Mucosa of stomach (tissue), 1 donor: ENCODE measurements around the gene FAM174C.
"Not testable (repeated sequence)": the region's sequence is repeated elsewhere in the genome, so short reads cannot be mapped to it uniquely, and the experiment has no call there.

ENCODE experiments used
- H3K27me3 ChIP-seq: one replicate; pipeline ENCODE4 v1.7.0; 2013; ENCODE audit warnings: mild to moderate bottlenecking, low read length; ENCODE audit not compliant: control insufficient read depth, insufficient read depth
- H3K36me3 ChIP-seq: one replicate; pipeline ENCODE4 v1.7.0; 2013; ENCODE audit warnings: low read length; ENCODE audit not compliant: control insufficient read depth, insufficient read depth
- H3K4me1 ChIP-seq: one replicate; pipeline ENCODE4 v1.7.0; 2013; ENCODE audit warnings: mild to moderate bottlenecking, low read length; ENCODE audit not compliant: control insufficient read depth, insufficient read depth
- H3K4me3 ChIP-seq: one replicate; pipeline ENCODE4 v1.7.0; 2013; ENCODE audit warnings: low read length
- H3K9ac ChIP-seq: one replicate; pipeline ENCODE4 v1.7.0; 2013; ENCODE audit warnings: mild to moderate bottlenecking, low read length, moderate library complexity
- H3K9me3 ChIP-seq: one replicate; pipeline ENCODE4 v1.7.0; 2013; ENCODE audit warnings: mild to moderate bottlenecking, low read length, moderate library complexity; ENCODE audit not compliant: control insufficient read depth
- donor health status: Pancreatic carcinoma.

FAM174C gene

GRCh38 chr19:1239796-1240737, 35.3 kb upstream of the FAM174C start:
- Histone ChIP-seq H3K4me3 (no peak overlapping the region), H3K36me3 (peaks cover 7% of the 10 kb centered on the region), H3K27me3 (peaks cover 28% of the 10 kb centered on the region), H3K9ac (no peak overlapping the region), H3K9me3 (no peaks in the 10 kb centered on the region), H3K4me1 (peaks cover 51% of the 10 kb centered on the region)

DNA sequence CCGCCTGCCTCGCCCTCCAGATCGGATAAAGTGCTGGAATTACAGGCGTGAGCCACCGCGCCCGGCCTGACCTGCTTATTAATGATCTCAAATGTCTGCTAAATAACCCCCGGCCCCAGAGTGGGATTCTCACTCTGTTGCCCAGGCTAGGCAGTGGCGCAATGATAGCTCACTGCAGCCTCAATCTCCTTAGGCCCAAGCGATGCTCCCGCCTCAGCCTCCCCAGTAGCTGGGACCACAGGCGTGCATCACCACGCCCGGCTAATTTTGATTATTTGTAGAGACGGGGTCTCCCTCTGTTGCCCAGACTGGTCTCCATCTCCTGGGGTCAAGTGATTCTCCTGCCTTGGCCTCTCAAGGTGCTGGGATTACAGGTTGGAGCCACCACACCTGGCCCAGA, 34.4 kb upstream of the FAM174C start:
- H3K9ac ChIP-seq = peak overlapping the region; percentile 77
- no peak overlapping the region for H3K4me3 ChIP-seq

DNA sequence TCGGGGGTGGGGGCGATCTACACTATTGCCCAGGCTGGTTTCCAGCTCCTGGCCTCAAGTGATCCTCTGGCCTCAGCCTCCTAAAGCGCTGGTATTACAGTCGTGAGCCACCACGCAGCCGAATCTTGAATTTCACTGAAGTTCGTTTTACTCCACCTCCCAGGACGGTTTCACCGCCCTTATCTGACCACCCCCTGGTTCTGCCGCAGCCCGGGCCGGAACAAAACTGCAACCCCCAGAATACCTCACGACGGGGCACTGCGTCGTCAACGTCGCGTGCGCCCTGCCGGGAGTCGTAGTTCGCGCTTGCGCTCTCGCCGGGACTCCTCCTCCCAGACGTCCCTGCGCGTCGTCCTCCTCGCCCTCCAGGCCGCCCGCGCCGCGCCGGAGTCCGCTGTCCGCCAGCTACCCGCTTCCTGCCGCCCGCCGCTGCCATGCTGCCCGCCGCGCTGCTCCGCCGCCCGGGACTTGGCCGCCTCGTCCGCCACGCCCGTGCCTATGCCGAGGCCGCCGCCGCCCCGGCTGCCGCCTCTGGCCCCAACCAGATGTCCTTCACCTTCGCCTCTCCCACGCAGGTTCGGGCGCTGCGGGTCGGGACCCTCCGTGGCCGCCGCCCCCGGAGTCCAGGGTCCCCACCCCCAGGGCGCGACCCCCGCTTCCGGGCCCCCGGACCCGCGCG, 33.8 kb upstream of the FAM174C start, which contains the start of gene ATP5F1D:
Gene ATP5F1D (plus strand): TSS at position 335 of the 679 bp plus-strand sequence. CDS start 100 bp downstream, at position 435.
- no peaks in the 10 kb centered on the region for H3K9me3 ChIP-seq
- H3K9ac ChIP-seq = peak within 1 kb of the TSS; percentile 77
- H3K4me1 ChIP-seq = peaks cover 65% of the 10 kb centered on the region
- H3K27me3 ChIP-seq = peaks cover 17% of the 10 kb centered on the region
- peak within 1 kb of the TSS; percentile 32 for H3K4me3 ChIP-seq
- H3K36me3 ChIP-seq = peaks cover 7% of the 10 kb centered on the region

More for the DNA sequence above, 34.4 kb upstream of the FAM174C start:
- Histone ChIP-seq H3K27me3 (peaks cover 23% of the 10 kb centered on the region), H3K4me1 (peaks cover 59% of the 10 kb centered on the region), H3K9me3 (no peaks in the 10 kb centered on the region), H3K36me3 (peaks cover 7% of the 10 kb centered on the region)

- Histone ChIP-seq H3K9me3 (no peaks in the 10 kb centered on the region), H3K27me3 (peaks cover 1% of the 10 kb centered on the region), H3K4me3 (peak overlapping the region; percentile 25), H3K4me1 (peaks cover 68% of the 10 kb centered on the region), H3K36me3 (peaks cover 7% of the 10 kb centered on the region), H3K9ac (peak overlapping the region; percentile 70)
Observed at GRCh38 chr19:1243768-1244692, 31.3 kb upstream of the FAM174C start.

GRCh38 chr19:1244693-1245451, 30.5 kb upstream of the FAM174C start:
- Histone ChIP-seq H3K4me3 (peak overlapping the region; percentile 25), H3K36me3 (peaks cover 7% of the 10 kb centered on the region), H3K4me1 (peaks cover 66% of the 10 kb centered on the region), H3K9ac (peak overlapping the region; percentile 70), H3K27me3 (no peaks in the 10 kb centered on the region), H3K9me3 (no peaks in the 10 kb centered on the region)

GRCh38 chr19:1245494-1246264, 29.7 kb upstream of the FAM174C start:
- Histone ChIP-seq H3K9ac (peak overlapping the region; percentile 70), H3K36me3 (peaks cover 7% of the 10 kb centered on the region), H3K4me3 (peak overlapping the region; percentile 25), H3K9me3 (no peaks in the 10 kb centered on the region), H3K4me1 (peaks cover 62% of the 10 kb centered on the region), H3K27me3 (no peaks in the 10 kb centered on the region)

DNA sequence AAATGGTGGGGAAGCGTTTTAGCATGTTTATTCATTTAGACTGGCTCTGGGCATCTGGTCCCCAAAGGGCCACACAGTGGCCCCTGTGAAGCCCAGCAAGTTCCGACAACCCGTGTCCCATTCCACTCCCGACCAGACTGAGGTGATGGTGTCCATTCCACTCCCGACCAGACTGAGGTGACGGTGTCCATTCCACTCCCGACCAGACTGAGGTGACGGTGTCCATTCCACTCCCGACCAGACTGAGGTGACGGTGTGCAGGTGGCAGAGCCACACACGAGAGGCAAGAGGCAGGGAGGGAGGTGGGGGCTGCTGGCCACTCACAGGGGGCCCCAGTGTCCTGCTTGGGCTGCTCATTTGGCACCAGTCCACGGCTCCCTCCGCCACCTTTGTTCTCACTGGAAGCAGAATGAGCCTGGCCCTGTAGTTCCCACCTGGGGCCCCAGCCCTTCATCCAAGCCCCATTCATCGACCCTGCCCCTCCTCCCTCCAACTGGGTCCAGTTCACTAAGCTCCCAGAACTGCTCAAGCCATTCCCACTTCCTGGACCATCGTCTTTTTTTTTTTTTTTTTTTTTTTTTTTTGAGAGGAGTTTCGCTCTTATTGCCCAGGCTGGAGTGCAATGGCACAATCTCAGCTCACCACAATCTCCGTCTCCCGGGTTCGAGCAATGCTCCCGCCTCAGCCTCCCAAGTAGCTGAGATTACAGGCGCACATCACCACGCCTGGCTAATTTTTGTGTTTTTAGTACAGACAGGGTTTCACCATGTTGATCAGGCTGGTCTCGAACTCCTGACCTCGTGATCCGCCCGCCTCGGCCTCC, 28.9 kb upstream of the FAM174C start:
- H3K4me3 ChIP-seq, H3K9me3 ChIP-seq, H3K9ac ChIP-seq, H3K27me3 ChIP-seq, H3K36me3 ChIP-seq: not testable (repeated sequence)
- peaks cover 56% of the 10 kb centered on the region for H3K4me1 ChIP-seq

GRCh38 chr19:1247748-1248138, 27.6 kb upstream of the FAM174C start:
- Histone ChIP-seq H3K4me1 (peaks cover 52% of the 10 kb centered on the region), H3K27me3 (no peaks in the 10 kb centered on the region), H3K9me3 (no peaks in the 10 kb centered on the region), H3K4me3 (peak overlapping the region; percentile 32), H3K9ac (peak overlapping the region; percentile 65), H3K36me3 (peaks cover 15% of the 10 kb centered on the region)

DNA sequence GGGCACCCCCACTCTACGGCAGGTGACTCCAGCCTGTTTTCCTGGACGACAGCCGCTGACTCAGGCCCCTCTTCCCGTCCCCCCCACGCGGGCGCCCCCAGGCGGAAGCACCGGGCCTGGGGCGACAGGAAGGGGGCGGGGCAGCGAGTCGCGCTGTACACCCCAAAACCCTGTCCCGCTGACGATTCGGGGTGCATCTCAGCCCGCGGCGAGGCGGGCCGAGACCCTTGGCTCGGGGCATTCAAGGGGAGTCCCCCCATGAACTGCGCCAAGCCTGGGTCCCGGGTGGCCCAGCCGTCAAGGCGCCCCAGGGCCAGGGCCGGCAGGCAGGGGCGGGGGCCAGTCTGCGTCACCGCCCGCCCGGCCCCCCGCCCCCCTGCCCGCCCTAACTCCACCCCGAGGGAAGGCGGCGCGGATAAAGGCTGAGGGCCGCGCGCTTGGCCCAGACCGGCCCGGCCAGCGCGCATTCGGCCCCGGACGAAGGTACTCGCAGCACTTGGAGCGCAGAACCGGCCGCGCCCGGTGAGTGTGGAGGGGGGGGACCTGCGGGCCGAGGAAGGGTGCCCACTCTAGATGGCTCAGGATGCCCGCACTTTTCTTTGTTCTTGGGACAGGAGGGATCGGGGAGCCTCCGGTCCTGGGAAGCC, 27.1 kb upstream of the FAM174C start, which contains the start of gene MIDN:
Gene MIDN (plus strand): TSS at position 445 of the 647 bp plus-strand sequence. CDS start 1,714 bp downstream, outside the sequence.
- Histone ChIP-seq H3K9ac (peak within 1 kb of the TSS; percentile 92), H3K4me1 (peaks cover 49% of the 10 kb centered on the region), H3K36me3 (peaks cover 14% of the 10 kb centered on the region), H3K9me3 (no peaks in the 10 kb centered on the region), H3K27me3 (no peaks in the 10 kb centered on the region), H3K4me3 (peak within 1 kb of the TSS; percentile 56)
